GM19438 (cell line): ENCODE results near the gene DNAH7.
A peak's percentile ranks its signal among the peaks of the same experiment; 100 is the strongest.
"Not testable (repeated sequence)": the region's sequence is repeated elsewhere in the genome, so short reads cannot be mapped to it uniquely, and the experiment has no call there.

Source experiments
- ATAC-seq: cut with Tn5 transposase; IDR thresholded peaks from one replicate; pipeline ENCODE4 v1.9.1; 2021; ENCODE audit warnings: low read depth; ENCODE audit not compliant: unreplicated experiment

DNAH7 gene

DNA sequence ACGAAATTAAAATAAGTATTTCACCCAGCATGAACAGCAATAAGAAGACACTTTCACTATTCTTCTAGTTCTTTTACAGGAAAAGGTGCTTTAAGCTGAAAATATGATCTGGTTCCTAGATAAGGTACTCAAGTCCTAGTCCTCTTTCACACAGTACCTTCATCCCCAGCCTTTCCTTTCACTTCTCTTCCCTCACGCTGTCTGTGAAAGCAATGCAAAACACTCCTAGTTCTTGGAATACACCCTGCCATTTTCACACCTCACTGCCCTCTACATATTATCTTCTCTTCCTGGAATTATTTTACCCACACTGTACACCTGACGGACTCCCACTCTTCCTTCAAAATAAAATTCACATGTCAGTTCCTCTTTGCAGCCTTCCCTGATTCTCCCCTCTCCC lies 82.9 kb downstream of the DNAH7 start:
- no peak for ATAC-seq

DNA sequence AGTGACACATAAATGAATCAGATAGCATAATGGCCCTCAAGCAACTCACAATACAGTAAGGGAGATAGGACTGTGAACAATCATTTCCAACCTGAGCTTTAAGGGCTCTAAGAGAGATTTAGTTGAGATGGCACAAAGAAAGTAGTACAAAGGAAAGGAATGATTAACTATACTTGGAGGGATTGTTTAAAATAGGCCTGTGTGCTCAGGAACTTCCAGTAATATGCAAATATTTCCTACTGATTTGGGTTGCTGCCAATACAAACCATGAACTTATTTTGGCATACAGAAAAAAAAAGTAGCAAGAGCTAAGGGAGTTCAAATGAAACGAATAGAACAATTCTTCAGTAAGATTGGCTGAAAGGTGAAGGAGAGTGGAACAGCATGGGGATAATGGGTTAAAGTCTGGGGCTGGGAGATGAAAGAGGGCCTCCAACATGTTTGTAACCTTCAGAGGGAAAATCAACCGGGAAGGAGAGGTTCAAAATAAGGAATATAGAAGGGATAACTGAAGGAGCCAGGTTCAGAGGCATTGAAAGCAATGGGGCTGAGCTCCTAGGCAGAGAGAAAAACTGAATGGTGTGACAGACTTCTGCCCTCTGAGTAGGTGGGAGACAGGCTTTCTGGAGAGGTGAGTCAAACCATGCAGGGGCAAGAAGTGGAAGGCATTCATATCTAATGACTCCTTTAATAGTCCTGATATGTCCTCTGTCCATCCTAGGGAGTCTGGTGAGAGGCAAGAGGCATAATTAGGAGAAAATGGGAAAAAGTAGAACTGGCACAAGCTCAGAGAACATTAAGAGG lies 83.5 kb downstream of the DNAH7 start:
- ATAC-seq = no peak

DNA sequence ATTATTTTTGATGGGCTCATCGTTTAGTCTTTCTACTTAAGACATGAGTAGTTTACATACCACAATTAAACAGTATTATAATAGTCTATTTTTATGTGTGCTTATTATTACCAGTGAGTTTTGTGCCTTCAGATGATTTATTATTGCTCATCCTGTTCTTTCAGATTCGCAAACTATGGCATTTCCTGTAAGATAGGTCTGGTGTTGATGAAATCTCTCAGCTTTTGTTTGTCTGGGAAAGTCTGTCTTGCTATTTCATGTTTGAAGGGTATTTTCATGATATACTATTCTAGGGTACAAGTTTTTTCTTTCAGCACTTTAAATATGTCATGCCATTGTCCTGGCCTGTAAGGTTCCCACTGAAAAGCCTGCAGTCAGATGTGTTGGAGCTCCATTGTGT lies 101.3 kb downstream of the DNAH7 start:
- ATAC-seq = no peak

DNA sequence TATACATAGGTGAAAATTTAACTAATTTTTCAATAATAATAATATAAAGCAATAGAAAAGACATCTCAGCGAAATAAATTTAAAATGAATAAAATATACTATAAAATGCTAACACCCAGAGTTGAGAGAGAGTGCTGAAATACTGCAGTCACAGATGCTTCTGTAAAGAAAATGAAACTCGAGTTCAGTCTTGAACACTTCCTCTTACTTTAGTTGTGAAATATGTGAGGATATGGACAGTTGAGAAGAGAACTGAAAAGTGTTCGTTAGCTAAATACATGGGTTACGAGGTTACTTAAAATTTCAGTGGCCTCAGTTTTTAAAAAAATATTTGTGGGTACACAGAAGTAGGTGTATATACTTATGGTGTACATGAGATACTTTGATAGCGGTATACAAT lies 106.8 kb downstream of the DNAH7 start:
- peak; percentile 85 for ATAC-seq

DNA sequence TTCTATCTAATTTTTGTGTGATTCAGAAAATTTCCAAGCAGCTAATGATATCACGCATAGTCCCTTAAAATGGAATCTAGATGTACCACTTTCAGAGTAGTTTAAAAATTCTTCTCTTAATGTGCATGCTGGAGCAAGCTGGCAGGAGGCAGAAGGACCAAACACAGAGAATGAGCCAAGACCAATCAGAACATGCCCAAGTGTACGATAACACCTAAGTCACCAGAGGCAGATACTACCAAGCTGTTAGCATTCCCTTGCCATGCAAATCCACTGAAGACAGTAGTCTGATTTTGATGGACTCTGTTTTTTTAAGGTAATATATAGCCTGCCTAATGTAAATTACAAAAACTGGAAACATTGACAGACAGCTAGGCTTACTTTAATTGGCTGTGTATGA lies 109.3 kb downstream of the DNAH7 start:
- ATAC-seq = no peak

DNA sequence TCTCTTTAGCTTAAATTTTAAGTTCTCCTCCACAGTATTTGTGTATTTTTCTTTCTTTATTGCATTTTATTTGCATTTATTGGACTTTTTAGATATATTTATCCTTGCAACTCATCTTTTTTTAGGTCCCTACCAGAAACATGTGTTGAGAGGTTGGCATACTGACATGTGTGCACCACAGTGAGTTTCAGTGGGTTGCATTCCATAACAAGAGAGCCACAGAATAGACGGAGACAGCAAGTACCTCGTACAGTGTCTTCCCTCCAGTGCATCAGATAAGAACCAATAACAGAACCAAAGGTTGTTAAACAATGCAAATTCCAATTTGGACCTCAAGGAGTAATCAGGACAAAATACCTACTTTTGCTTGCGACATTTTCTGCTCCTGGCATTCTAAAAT lies 111.9 kb downstream of the DNAH7 start:
- ATAC-seq = no peak

DNA sequence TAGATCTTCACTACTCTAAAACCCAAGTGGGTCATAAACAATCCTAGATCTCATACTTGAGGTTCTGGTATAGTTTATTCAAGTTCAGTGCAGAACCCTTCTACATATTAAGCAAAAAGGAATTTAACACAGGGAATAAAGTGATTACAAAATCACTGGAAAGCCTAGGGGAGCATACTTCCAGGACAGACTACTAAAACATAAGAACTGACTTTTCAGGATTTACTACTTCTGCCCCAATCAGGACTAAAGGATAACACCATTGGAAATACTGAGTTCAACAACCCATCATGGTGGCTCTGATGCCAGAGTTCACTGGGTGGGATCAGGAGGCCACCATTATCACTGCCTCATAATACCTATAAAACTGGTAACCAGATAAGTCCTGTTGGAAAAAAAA lies 123.6 kb downstream of the DNAH7 start:
- no peak for ATAC-seq

DNA sequence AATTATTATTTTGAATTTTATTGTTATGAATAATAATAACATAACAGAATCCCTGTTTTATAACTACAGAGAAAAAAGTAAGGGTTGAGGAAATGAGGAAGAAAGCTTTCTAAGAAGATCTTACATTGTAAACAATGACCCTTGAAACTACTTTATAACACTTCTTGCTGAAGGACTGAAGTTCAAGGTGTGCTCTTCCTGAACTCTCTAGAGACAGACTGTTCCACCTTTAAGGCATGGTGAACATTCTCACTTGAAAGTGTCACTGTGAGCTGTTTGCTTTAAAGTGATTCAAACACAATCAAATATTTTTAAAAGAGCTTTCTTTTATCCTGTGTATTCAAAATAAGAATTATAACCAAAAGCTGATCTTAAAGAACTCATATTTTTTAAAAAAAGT lies 131.5 kb downstream of the DNAH7 start:
- no peak for ATAC-seq

DNA sequence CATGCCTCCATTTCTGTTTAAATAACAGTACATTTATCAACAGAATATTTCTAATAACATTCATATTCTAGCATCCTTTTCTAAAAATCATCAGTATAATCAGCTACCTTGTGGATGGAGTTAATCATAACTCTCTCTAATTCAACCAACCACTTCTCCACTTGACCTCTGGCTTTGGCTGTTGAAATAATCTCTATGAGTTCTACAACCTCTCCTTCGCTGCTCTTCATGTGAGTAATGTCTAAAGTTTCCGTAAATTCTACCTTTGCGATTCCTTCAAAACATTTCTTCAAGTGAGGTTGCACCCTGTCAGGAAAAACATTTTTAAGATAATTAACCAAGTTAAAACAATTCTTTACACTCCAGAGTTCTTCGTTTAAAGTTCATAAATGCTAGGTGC lies 134.2 kb downstream of the DNAH7 start:
- no peak for ATAC-seq

DNA sequence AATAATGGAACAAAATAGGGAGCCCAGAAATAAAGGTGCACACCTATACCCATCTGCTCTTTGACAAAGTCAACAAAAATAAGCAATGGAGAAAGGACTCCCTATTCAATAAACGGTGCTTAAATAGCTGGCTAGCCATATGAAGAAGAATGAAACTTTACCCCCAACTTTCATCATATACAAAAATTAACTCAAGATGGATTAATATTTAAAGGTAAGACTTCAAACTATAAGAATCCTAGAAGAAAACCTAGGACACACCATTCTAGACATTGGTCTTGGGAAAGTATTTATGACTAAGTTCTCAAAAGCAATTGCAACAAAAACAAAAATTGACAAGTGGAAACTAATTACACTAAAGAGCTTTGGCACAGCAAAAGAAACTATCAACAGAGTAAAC lies 139.1 kb downstream of the DNAH7 start:
- no peak for ATAC-seq

DNA sequence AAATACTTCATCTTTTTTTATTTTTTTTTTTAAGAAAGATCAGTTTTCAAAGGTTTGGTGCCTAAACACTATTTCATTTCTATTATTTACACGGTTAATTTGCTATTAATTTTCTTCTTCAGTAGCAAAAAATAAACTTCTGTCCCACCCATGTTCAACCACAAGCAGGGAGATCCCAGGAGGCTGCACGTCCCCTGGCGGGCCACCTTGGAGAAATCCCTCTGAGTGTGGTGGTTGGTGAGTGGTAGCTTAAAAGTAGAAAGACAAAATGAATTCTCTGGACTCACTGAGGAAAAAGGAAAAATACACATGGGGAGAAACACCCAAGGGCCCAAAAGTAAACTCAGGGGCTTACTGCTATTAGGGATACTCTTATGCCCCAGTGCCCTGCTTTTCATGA lies 143.5 kb downstream of the DNAH7 start:
- ATAC-seq = no peak

DNA sequence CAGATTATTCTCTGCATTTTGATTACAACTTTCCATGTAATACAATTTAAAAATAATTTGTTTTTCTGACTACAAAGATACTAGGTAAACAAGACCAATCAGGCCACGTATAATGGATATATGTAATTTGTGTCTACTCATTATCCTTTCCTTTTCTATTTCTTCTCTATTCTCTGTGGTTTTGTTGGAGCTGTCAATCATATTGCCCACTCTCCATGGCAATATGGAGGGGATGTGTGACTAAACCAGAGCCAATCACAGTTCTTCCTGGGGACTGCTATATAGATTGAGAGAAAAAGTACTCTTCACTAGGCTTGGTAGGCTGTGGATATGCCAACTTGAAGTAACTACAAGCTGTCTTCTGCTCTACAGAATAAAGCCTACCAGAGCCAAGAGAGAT lies 144.7 kb downstream of the DNAH7 start:
- ATAC-seq = no peak

DNA sequence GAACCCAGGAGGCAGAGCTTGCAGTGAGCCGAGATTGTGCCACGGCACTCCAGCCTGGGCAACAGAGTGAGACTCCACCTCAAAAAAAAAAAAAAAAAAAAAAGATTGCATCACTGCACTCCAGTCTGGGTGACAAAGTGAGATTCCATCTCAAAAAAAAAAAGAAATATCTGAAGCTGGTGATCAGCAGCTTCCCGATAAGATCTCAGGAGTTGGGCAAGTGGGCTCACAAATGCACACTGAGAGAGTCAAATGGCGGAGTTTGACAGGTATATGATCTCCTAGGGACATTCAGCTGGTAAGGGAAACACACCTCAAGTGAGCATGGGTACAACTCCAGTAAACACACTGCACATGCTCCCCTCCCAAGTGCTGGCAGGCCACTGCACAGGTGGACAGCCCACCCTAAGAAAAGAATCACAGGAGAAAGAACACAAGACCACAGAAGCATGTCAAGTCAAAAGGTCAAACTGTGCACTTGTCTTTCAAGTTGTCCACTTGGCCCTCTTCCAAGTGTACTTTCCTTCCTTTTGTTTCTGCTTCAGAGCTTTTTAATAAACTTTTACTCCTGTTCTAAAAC lies 151.5 kb downstream of the DNAH7 start:
- not testable (repeated sequence) for ATAC-seq

DNA sequence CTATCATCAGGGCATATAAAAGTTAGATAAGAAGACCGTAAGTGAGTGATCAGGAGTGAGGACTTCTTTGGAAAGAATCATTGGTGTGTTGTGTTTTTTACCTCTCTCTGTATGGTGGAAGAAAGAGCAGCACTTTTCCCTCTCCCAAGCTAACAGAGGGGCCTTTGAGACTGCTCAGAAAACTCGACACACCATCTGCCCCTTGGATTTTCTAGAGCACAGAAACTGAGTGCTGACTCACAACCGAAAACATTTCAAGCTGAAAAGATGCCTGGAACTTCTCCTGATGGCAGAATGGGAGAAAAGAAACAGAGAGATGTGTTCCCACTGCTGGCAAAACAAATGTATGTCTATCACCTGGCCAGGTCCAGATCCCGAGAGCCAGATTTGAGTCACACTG lies 156.6 kb downstream of the DNAH7 start:
- ATAC-seq = no peak

DNA sequence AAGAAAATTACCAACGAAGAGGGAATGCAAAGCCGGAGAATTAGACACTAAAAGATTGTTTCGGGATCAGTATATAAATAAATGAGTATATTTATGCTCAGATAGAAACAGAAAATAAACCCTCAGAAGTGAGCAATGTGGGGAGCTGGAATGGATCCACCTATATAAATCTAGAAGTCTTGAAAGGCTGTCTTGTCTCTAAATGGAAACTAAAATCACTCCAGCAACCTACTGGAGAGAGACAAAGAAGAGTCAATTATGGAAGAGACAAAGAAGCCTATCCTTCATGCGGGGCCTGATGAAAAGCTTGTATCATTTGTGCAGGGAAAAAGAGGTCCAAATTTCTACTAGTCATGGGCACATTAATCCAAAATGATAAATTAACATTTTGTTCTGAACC lies 158.1 kb downstream of the DNAH7 start:
- ATAC-seq = no peak

DNA sequence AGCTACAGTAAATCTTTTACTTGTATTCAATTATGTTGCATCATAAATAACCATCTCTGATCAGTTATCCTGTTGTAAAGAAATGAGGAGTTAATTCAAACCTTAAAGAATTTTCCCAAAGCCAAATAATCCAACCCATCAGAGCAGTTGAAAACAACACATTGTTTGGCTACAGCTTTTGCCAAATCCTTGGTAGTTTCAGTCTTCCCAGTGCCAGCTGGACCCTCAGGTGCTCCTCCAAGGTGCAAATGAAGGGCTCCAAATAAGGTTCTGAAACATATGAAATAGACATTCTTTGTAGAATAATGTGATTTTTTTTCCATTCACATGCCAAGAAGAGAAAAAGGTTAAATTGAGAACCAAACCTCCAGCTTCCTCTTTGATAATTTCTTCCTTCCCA lies 158.7 kb downstream of the DNAH7 start:
- ATAC-seq = no peak

DNA sequence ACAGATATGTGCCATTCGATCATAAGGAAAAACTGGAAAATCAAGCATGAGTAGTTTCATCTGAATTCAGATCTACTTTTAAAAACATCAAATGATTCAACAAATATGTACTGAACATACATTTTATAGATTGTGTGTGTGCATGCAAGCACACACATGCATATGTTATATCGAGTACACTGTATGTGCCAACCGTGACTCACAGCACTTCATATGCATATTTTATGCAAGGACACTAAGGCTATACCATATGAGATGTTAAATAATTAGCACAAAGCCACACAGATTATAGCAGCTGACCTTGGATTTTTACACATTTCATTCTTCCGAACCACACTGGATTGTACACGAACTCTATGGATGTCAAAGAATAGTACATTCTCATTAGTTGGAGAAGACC lies 161.2 kb downstream of the DNAH7 start:
- no peak for ATAC-seq

DNA sequence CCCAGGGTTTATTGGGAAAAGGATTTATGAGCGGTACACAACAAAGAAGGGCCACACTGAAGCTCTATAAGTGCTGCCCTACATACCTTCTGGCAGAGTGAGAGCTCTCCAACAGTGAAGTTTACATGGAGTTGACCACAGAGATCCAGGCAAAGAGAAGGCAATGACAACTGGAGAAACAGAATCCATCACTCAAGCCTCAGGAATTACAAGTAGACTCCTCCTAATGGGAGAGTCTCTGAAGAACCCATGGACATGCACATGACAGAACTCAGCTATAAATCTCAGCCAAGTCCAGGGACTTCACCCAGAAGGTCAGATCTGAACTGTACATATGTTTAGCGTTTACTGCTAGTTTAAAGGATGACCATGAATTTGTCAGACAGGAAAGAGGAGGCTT lies 164.7 kb downstream of the DNAH7 start:
- no peak for ATAC-seq

DNA sequence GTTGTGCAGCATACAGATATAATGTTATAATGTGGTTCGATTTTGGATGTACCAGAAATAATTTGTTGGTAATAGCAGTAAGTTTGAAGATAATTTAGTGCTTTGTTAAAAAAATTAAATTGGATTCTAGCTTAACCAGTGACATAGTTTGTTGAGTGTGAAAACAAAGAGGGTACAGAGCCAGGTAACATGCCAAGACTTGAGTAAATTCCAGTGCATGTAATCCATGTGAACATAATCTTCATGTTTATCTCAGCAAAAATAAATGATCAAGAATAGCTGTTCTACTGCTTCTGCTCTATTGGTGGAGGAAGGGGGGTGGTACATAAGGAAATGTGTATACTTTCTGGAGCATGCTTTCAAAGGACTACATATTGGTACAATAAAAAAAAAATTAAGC lies 165.8 kb downstream of the DNAH7 start:
- ATAC-seq = no peak

DNA sequence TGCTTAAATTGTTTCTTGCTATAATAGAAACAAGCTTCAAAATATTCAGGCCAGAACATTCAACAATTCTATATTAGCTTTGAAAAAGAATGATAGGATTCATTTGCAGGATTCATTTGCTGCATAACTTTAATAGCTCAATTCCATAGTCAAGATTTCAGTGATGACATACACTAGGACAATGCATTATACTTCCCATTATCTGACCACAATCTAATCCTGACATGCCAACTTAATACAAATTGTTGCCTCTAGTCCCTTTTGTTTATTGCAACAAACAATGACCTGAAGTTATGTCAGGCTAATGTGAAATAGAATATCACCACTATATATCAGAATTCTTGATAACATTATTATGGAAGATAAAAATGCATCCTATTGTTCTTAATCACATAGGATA lies 169.4 kb downstream of the DNAH7 start:
- no peak for ATAC-seq

DNA sequence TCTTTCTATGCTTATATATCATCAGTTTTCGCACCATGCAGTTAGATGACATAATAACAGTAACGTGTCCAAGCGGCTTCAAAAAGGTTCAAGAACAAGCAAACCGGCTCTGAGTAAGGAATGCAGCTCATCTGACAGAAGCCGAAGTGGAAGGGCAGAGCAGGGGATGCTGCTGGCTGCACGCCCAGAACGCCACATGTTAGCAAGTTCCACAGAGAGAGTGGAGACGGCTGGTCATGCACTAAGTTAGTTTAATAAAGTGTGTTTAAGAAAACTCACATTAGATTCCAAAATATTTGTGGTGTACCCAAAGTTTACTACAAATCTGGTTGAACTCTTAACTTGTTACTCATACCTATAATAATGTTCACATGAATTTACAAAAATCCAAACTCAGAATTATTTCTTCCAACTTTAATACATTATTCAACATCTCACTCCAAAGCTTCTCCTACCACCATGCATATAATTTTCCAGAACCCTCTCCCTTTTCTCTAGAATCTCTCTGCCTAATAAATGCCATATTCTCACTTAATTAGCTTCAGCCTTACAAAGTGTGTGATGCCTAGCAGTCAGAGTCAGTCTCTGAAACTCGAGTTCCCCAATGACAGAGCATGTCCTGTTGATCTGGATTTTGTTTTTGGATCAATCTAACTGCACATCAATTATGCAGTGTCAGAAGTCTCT lies 170.0 kb downstream of the DNAH7 start:
- no peak for ATAC-seq

DNA sequence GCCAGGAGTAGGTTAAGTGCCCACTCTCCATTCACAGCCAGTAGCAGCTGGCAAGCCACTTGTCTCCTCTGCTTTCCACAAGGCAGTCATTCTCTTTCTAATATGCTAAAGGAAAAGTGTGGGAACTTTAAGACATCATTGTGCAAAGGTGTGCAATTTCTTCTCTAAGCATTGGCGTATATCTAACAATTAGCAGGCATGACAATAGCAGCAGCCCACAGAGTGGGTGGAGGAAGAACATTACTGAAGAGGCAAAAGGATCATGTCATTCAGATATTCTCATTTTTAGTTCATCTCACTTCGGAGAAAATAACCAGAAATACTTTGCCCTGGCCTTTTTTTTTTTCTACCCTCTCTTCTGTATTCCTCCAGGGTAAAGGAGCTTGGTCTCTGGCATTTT lies 177.6 kb downstream of the DNAH7 start:
- ATAC-seq = no peak
